ENCODE results near the gene METTL16. TPM values are rescaled to one million over a fixed set of nuclear protein-coding genes. Genes with fewer than 3 reads are reported as not detected.
A peak's percentile ranks its signal among the peaks of the same experiment; 100 is the strongest.

METTL16 gene
- total and polyA plus RNA-seq, 2 of the 8 experiments (the other 6 are each of a cell fraction or from before 2014, with no cell fraction given) = 22.8 to 59.4 TPM

- H3K27ac ChIP-seq (ENCODE audit: low read depth, low read length) = peak overlapping the region; percentile 70; the same call in 1 of the 2 replicates
- H2BK15ac ChIP-seq (ENCODE audit: low read length) = peak overlapping the region; percentile 75
- peaks cover 0 to 38% of the 10 kb centered on the region in 2 experiments; a peak in 2 of 4 replicates for H3K79me2 ChIP-seq (ENCODE audit: control insufficient read depth in 1 of 2, insufficient read depth in 2 of 2, low read length in 2 of 2)
- CTCF ChIA-PET (ENCODE audit: partially characterized antibody) = interaction anchor here (0.6 to 8.8 kb wide), 5 partner anchors 12 to 1102 kb away, joined by 3 to 80 read pairs (median 6); no protein-coding TSS in a partner anchor
- H3K18ac ChIP-seq (ENCODE audit: extremely low read depth, low read length) = peak overlapping the region; percentile 83
- H3K14ac ChIP-seq (ENCODE audit: insufficient read length) = no peak overlapping the region
- peaks cover 27% of the 10 kb centered on the region for H3K23me2 ChIP-seq (ENCODE audit: low read depth, low read length)
- peaks cover 11 to 44% (median 31%) of the 10 kb centered on the region in 4 experiments for H3K4me1 ChIP-seq (replicated peaks in 1 of 4; ENCODE audit: control insufficient read depth in 3 of 4, insufficient read depth in 4 of 4, low read length in 3 of 4)
- 88% methylated on average over 9 of the region's 12 CpGs; no CpG with 5 or more reads in 1 of the 2 experiments for WGBS, 2 experiments (ENCODE audit: extremely low coverage in 1 of 2, insufficient coverage in 1 of 2, insufficient read length in 1 of 2, insufficient replicate concordance in 2 of 2, low coverage in 1 of 2, low lambda C conversion rate in 2 of 2, missing lambda C conversion rate in 1 of 2)
- peak overlapping the region; percentile 96; the same call in 1 of the 2 replicates for H2BK5ac ChIP-seq (ENCODE audit: low read depth, low read length)
- H3K9ac ChIP-seq (replicated peaks in 1 of 4; ENCODE audit: extremely low read depth in 1 of 4, low read depth in 3 of 4, low read length in 3 of 4) = peak overlapping the region in 1 of 4 experiments; percentile 11; a peak in 2 of 7 replicates
- peak overlapping the region; percentile 74 for H3K4ac ChIP-seq (replicated peaks; ENCODE audit: insufficient read length, low read depth, low read length)
- no peak for TF ChIP-seq CBX8 (IDR thresholded peaks at IDR 0.05; ENCODE audit: borderline replicate concordance, low read depth, low read length)
- peak; percentile 2; the same call in 1 of the 2 replicates for TF ChIP-seq TAF1 (IDR thresholded peaks at IDR 0.05; ENCODE audit: low read depth, low read length)
- peak overlapping the region; percentile 30 for H2BK120ac ChIP-seq (replicated peaks; ENCODE audit: low read depth, low read length)
- peak overlapping the region; percentile 87; the same call in 1 of the 2 replicates for H2BK20ac ChIP-seq (ENCODE audit: low read length)
- H3K4me2 ChIP-seq (ENCODE audit: insufficient read depth in 1 of 2, low read depth in 2 of 2, low read length in 2 of 2) = peak overlapping the region; percentile 94 to 98
- peak overlapping the region; percentile 99 for H2BK12ac ChIP-seq (ENCODE audit: low read depth, low read length)
- no peak overlapping the region for H3K56ac ChIP-seq (replicated peaks; ENCODE audit: insufficient read length, low read depth, low read length)
- peak overlapping the region in 3 of 4 experiments; percentile 43 to 96 (median 48); a peak in 4 of 8 replicates for H3K4me3 ChIP-seq (ENCODE audit: extremely low read depth in 1 of 4, insufficient read depth in 2 of 4, low read depth in 3 of 4, low read length in 4 of 4)
- FAIRE-seq (no peak), DNase-seq (ENCODE audit: low read depth in 1 of 2, low spot score in 2 of 2) (no peak)
- H4K8ac ChIP-seq (ENCODE audit: extremely low read depth, insufficient read depth, low read length) = peak overlapping the region; percentile 28; the same call in 1 of the 2 replicates
- no peaks in the 10 kb centered on the region for H3K27me3 ChIP-seq (replicated peaks in 1 of 4; ENCODE audit: control insufficient read depth in 3 of 4, extremely low read depth in 1 of 4, insufficient read depth in 3 of 4, low read length in 3 of 4)
- peak overlapping the region; percentile 95 for H4K91ac ChIP-seq (replicated peaks; ENCODE audit: insufficient read length, low read length)
- H3K23ac ChIP-seq (ENCODE audit: insufficient read length) = peak overlapping the region; percentile 7
- H4K5ac ChIP-seq (ENCODE audit: insufficient read length, low read depth, low read length) = peak overlapping the region; percentile 59
- no peak overlapping the region for H2AFZ ChIP-seq (ENCODE audit: low read length)
- peak overlapping the region; percentile 97 for H2AK5ac ChIP-seq (ENCODE audit: low read depth, low read length)
- H4K20me1 ChIP-seq (replicated peaks in 1 of 2; ENCODE audit: control insufficient read depth in 1 of 2, insufficient read depth in 2 of 2, low read length in 2 of 2) = peaks cover 8 to 18% of the 10 kb centered on the region in 2 experiments
- H3K79me1 ChIP-seq (ENCODE audit: low read depth, low read length) = peaks cover 24% of the 10 kb centered on the region
- no peaks in the 10 kb centered on the region for H3K36me3 ChIP-seq (ENCODE audit: control insufficient read depth in 2 of 4, insufficient read depth in 4 of 4, low read length in 3 of 4)
- POLR2A ChIA-PET (ENCODE audit: partially characterized antibody) = interaction anchor here (0.6 to 8.8 kb wide), 8 partner anchors 11 to 325 kb away, joined by 3 to 193 read pairs (median 3); partner anchors contain the start of genes SGSM2, SMG6 and TSR1
- H3K9me3 ChIP-seq (ENCODE audit: insufficient read depth in 2 of 2, low read depth in 1 of 2, low read length in 1 of 2) = no peaks in the 10 kb centered on the region
These were observed 114.2 kb downstream of the METTL16 start for GRCh38 chr17:2397247-2398171.
